ENCODE data around the gene AQP3.

GRCh38 chr9:33440609-33441008, 6.8 kb downstream of the AQP3 start:
- TF ChIP-seq POLR2A (IDR thresholded peaks at IDR 0.05; ENCODE audit: low read depth, low read length) (no peak), RFX5 (IDR thresholded peaks at IDR 0.05; ENCODE audit: low read depth, low read length) (no peak), MAZ (IDR thresholded peaks at IDR 0.05; ENCODE audit: borderline replicate concordance, low read depth, low read length) (no peak)
